NCI-H1436 treated with DMSO at 0.1 percent for 48 hours (cell line): ENCODE data around the gene ZNF837.
A peak's percentile ranks its signal among the peaks of the same experiment; 100 is the strongest.
"Not testable (repeated sequence)": the region's sequence is repeated elsewhere in the genome, so short reads cannot be mapped to it uniquely, and the experiment has no call there.

Experiments used
- DNase-seq: peaks from one replicate; lab custom pipeline; 2025; lab: John Stamatoyannopoulos, UW

ZNF837 gene

GRCh38 chr19:58380662-58381459 is at the start of gene ZNF837:
Gene ZNF837, minus strand, starts transcription at chr19:58381030. Its CDS starts 11,698 bp downstream, at chr19:58369332.
- peak; percentile 100 for DNase-seq

GRCh38 chr19:58429745-58430144 is 48.9 kb upstream of the ZNF837 start:
- DNase-seq, result no peak

- no peak for DNase-seq
Observed at GRCh38 chr19:58428617-58429016, 47.8 kb upstream of the ZNF837 start.

GRCh38 chr19:58417071-58417470 is 36.2 kb upstream of the ZNF837 start:
- no peak for DNase-seq

GRCh38 chr19:58416604-58417003 is 35.8 kb upstream of the ZNF837 start:
- DNase-seq, result no peak

- no peak for DNase-seq
Observed at GRCh38 chr19:58409010-58409790, 28.4 kb upstream of the ZNF837 start.

- DNase-seq, result peak; percentile 91
Observed at GRCh38 chr19:58408152-58409009, 27.6 kb upstream of the ZNF837 start, which contains the start of gene ZNF584. Gene ZNF584, plus strand, starts transcription at chr19:58408649. Its CDS starts 499 bp downstream, at chr19:58409148.

- DNase-seq, result no peak
Observed at GRCh38 chr19:58407658-58408151, 26.9 kb upstream of the ZNF837 start.

GRCh38 chr19:58406818-58407657 is 26.2 kb upstream of the ZNF837 start:
- DNase-seq, result no peak

- not testable (repeated sequence) for DNase-seq
Observed at GRCh38 chr19:58403920-58404478, 23.2 kb upstream of the ZNF837 start.

- no peak for DNase-seq
Observed at GRCh38 chr19:58401840-58402421, 21.1 kb upstream of the ZNF837 start.

- DNase-seq, result peak; percentile 99
Observed at GRCh38 chr19:58400916-58401839, 20.3 kb upstream of the ZNF837 start.

- peak; percentile 86 for DNase-seq
Observed at GRCh38 chr19:58400316-58400915, 19.6 kb upstream of the ZNF837 start.

- DNase-seq, result no peak
Observed at GRCh38 chr19:58399903-58400302, 19.1 kb upstream of the ZNF837 start.

GRCh38 chr19:58398545-58398944 is 17.7 kb upstream of the ZNF837 start:
- no peak for DNase-seq

- no peak for DNase-seq
Observed at GRCh38 chr19:58398087-58398486, 17.3 kb upstream of the ZNF837 start.

- DNase-seq, result no peak
Observed at GRCh38 chr19:58397533-58398037, 16.8 kb upstream of the ZNF837 start.
